GF-D8 (cell line): ENCODE results near the gene SNX9.
"Not testable (repeated sequence)": the region's sequence is repeated elsewhere in the genome, so short reads cannot be mapped to it uniquely, and the experiment has no call there.

ENCODE experiments used
- DNase-seq: peaks from one replicate; lab custom pipeline; 2025; lab: John Stamatoyannopoulos, UW

Gene SNX9

DNA sequence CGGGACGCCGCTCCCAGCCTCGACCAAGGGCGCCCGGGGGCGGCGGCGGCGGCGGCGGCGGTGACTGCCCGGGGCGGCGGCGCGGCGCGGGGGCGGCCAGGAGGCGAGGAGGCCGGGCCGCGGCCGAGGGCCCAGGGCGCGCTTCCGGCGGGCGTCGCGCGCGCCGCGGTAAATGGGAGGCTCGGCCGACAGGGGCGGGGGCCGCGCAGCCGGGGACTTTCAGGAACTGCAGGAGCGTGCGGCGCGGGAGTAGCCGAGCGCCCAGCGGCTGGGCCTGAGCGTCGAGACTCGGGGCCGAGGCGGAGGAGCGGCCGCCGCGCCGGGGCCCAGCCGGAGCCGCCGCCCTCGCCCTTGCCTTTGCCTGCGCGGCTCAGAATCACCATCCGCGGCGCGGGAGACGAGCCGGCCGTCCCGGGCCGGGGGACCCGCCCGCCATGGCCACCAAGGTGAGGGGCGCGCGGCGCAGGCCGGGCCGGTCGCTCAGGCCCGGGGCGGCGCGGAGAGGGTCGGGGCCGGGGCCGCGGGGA, at the start of gene SNX9:
SNX9 (plus strand) TSS at position 246 of the 527 bp plus-strand sequence; CDS start at position 435, 189 bp downstream.
- peak; percentile 34 for DNase-seq

DNA sequence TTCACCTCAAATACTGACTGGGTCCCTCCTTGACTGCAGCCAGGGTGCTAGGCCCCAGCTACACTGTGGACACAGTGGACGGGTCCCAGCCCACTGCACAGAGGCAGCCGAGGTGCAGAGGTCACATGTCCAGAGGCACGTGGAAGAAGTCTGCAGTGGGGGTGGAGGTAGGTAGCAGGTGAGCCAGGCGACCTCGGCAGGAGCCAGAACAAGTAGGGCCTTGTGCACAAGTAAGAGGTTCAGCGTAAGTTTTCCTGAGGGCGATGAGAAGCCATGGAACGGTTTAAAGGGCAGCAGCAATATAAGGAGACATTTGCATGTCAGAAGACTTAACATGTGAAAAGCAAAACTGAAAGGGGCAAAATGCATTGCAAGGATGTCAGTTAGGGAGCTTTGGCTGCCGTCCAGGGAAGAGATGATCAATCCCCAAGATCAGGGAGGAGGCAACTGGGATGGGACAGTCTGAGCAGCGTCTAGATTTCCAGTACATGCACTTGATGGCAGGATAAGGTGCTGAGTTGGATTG, 49.7 kb upstream of the SNX9 start:
- no peak for DNase-seq

DNA sequence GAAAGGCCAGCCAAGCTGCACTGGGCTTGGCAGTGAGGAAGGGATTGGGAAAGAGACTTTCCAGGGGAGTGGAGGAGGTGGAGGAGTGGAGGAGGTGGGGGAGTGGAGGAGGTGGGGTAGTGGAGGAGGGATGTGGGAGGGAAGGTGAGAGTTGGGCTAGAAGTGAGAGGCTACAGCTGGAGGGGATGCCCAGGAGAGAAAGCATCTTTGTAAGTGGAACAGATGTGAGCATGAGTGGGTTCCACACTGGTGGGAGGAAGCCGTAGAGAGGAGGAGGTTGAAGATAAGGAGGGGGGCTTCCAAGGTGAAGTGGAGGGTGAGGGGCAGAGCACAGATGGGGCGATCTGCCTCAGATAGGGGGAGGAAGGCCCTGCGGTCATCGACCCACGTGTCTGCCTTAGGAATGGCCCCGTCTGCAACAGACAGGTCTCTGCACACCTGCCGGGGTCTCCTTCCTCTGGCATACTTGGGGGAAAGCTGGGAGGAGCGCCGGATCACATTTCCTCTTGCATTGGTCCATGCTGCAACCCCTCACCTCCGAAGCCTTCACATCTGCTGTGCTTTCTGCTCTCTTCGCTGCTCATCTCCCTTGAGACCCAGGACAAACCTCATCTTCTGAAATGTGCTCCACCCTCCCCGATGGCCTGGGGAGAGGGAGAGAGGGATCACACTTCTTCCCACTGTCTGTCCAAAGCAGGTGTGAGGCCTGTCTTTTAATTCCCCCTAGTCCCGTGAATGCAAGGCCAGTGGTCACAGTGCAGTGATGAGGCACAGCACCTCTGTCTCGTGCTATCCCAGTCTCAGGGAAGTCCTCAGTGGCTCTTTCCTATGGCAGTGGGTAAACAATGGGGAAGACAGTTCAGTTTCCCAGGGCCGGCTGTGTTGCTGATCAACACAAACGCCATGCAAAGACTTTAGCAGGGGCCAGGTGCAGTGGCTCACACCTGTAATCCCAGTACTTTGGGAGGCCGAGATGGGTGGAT, 48.6 kb upstream of the SNX9 start:
- no peak for DNase-seq

DNA sequence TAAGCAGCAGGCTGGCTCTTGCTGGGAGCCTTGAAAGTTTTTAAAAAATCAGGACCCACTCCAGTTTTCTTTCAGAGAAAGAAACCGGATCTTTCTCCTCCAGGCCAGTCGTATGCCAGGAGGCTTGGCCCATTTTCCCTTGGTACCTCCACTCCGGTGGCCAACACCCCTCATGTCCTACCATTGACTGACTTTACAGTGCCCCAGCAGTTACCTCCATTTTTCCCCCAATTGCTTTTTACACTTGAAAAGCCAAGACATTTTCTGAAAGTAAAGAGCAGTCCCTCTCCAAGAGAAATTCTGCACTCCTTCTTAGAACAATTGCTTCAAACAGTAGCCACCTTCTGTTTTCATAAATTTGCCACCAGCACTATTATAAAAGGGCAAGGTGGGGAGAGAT, 47.7 kb upstream of the SNX9 start:
- DNase-seq = no peak

DNA sequence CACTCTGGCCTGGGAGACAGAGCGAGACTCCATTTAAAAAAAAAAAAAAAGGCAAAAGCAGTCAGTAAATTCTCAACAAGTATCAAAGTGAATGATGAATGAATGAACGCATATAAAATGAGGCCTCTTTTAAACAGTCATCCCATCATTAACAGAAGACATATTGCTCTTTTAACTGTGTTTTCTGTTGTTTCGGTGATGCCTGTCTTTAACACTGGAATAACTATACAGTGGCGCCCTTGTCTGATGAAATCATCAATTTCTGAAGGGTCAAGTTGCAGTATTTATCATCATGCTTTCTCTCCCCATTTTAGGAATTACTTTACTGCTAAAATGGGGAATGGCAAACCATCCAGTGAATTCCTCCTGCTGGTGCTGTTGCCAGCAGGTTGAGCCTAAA, 45.7 kb upstream of the SNX9 start:
- no peak for DNase-seq

DNA sequence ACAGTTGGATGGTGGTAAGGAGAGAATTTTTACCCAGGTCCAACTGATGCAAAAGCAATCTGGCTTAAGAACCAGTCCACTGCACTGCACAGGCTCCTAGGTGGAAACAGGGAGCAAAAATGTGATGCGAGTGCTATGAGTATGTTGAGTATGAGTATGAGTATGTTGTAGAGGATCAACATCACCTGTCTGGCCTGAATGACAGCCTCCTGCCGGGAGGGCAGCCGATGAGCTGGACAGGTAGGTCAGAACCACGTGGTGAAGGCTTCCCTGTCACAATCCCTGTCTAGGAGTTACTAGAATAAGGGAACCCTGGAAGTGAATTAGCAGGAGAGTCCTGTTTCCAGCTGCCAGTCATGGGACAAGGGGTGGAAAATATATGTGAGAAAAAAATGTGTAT, 44.3 kb upstream of the SNX9 start:
- no peak for DNase-seq

DNA sequence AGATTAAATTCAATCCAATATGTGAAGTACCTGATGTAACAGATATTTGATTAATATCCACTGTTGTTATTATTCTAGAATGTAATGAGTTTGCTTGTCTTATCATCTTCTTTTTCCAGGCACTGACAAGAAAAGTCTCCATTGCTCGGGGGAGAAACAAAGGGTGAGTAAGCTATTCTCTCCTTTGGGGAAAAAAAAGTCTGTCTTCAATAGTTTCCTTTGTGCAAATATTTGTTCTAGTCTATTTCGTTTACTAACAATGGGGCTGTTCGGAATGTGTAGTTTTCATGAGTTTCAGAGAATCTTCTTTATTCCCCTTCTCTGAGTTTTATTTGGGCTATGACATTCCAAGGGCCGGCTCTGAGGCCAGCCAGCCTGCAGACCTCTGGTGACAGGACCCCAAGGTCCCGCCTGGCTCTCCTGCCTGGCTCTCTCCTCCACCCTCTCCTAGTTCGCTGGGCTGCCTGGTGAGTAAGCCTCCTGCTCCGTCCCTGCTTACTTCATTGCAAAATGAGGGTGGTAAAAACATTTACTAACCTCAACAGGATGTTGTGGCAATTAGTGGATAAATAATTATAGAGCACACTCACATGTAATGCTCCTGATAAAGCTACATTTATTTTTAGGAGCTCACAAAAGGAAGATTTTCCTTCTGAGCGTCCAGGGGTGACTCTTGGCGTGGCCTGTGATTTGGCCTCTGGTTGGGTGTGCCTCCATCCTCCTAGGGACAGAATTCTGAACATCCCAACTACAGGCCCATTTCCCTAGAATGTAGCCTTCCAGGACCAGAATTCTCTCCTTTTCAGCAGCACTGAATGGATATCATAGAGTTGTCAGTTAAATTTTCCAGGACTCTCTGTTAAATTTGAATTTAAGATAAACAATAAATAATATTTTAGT, 43.1 kb upstream of the SNX9 start:
- no peak for DNase-seq

DNA sequence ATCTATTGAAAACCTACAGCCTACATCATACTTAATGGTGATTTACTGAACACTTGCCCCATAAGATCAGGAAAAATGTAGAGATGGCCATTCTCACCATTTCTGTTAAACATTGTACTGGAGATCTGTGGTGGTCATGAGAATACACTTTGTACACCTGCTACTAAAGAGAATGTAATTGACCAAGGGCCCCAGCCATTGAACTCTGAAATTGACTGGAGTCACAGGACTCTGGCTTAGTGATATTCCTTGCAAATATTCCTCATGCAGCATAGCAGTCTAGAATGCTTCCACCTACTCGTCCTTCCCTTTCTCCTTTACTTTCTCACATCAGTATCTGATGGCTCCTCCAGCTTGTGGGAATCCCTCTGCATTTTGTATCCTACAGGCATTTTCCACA, 37.4 kb upstream of the SNX9 start:
- DNase-seq = no peak

DNA sequence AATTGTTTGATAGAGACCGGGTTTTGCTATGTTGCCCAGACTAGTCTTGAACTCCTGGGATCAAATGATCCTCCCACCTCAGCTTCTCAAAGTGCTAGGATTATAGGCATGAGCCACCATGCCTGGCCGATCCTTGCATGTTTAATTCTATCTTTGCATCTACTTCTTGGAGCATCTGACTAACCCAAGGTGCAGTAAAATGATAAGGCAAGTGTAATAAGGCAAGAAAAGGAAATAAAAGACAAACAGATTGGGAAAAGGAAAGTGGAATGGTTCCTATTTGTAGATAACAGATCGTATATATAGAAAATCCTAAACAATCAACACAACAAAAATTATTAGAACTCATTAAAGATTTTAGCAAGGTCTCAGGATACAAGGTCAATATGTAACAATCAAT, 36.8 kb upstream of the SNX9 start:
- DNase-seq = no peak

DNA sequence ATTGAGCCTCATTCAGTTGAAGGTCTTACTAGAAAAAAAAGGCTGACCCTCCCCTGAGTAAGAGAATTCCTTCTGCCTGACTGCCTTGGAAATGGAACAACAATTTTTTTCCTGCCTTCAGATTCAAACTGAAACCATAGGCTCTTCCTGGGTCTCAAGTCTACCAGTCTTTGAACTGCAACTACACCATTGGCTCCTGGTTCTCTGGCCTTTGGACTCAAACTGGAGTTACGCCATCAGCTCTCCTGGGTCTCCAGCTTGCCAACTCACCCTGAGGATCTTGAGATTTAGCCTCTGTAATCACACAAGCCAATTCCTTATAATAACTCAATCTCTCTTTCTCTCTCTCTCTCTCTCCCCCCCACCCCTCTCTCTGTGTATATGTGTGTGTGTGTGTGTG, 36.0 kb upstream of the SNX9 start:
- DNase-seq = no peak

DNA sequence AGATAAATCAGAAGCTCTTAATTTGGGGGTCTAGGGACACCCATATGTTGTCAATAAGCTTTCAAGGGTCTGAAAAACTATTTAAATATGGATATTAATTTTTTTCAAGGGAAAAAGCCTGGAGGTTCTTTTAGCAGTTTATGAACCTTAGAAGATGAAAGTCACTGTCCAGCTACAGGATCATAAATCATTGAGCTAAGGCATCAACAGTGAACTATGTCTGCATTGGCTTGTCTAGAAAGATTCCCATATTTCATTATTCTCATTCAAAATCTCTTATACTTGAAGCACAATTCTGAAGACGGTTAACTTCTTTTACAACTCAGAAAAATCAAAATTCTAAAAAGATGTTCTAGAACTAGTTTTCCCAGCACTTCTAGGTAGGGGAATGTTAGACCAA, 34.9 kb upstream of the SNX9 start:
- no peak for DNase-seq

DNA sequence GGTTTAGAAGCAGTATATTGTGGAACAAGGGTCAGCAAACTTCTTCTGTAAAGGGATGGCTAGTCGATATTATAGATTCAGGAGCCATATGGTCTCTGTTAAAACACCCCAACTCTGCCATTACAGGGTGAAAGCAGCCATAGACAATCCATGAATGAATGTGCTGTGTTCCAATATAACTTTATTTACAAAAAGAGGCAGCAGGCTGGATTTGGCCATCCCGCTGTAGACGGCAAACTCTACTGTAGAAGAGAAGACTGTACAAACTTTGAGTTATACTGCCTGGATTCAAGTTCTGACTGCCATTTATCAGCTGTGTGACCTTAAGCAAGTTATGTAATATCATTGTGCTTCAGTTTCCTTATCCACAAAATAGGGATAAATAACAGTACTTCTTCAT, 33.7 kb upstream of the SNX9 start:
- DNase-seq = no peak

DNA sequence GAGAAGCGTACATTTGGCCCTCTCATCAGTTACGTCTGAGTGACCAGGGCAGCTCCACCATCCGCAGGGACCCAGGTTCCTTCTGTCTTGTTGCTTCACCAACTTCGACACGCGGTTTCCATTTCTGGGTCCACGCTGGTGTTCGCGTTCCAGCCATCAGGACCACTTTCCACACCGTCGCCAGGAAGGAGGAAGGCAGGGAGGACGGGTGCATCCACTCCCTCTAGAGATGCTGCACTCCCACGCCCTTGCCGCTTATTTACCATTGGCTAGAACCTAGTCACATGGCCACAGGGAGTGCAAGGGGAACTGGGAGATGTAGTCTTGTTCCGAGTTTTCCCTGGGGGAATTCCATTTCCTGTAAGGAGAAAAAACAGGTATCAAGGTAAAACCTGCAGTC, 33.2 kb upstream of the SNX9 start:
- DNase-seq = no peak

DNA sequence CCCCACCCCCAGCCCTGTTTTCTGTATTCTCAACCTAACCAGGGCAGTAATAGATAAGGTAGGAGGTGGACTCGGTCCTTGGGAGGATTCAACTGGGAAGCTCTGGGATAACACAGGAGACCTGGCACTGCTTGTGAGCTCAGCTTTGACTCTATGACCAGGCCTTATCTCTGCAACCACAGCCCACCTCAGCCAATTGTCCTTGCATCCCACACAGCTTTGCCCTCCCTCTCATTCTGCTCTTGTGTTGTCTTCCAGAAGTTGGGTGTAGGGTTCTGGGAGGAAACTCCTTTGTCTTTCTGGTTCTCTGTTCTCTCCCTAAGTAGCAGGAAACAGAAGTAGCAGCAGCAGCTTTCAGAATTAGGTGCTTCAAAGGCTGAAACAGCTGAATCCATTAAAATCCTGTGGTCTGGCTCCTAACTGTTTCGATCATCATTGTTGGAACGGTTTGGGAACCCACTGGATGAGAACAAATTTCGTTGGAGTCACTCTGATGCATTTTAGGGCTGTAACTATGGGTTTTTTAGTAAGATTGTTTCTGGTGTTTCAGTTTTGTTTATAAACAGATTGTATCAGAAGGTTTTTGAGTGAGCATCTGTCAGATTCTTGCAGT, 32.4 kb upstream of the SNX9 start:
- DNase-seq = no peak

DNA sequence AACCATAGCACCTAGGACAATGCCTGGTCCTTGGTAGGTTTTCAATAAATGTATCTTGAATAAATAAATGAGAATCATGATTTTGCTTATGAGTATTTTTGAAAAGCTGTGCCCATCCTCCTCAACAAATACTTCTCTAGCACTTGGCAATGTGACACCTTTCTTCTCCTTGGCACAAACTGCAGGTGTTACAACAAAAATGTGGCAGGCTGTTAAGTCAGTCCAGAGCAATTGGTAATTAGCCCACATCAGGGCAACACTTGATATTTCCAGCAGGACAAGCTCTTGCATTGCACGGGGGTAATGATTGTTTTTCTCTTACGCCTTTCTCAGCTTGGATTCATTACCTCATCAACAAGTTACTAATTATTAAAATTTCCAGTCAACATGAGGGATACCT, 31.6 kb upstream of the SNX9 start:
- no peak for DNase-seq

DNA sequence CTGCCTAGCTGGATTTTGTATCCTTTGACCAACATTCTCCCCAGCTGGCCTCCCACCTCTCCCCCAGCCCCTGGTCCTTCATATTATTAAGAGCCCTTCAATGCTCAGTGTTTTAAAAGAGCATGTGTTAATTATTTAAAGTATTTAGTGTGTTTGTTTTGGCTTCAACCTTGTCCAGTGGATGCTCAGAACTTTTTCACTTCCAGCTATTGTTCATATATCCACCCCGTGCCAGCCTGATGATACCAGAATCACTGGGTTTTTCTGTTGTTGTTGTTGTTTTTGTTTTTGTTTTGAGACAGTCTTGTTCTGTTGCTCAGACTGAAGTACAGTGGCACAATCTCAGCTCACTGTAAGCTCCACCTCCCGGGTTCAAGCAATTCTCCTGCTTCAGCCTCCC, 30.4 kb upstream of the SNX9 start:
- no peak for DNase-seq

DNA sequence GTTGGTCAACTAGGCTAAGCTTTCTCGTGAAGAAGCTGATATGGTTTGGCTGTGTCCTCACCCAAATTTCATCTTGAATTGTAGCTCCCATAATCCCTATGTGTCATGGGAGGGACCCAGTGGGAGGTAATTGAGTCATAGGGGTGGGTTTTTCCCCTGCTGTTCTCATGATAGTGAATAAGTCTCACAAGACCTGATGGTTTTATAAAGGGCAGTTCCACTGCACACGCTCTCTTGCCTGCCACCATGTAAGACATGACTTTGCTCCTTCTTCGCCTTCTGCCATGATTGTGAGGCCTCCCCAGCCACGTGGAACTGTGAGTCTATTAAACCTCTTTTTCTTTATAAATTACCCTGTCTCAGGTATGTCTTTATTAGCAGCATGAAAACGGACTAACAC, 29.0 kb upstream of the SNX9 start:
- not testable (repeated sequence) for DNase-seq

DNA sequence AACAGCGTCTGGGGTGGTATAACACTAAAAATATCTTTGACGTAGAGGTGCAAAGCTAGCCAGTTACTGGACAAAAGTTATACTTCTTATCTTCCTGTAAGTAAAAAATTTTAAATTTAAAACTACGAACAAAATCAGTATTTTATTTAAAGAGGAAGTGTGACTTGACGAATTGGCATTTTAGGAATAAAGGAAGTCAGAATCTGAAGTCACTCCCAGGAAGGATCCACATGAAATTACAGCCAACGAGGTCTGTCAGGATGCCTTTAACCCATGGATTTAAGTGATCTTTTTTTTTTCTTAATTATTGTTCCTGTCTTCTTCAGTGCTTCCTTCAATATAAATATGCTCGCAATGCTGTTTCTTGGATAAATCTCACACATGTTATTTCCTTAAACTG, 27.2 kb upstream of the SNX9 start:
- DNase-seq = no peak

DNA sequence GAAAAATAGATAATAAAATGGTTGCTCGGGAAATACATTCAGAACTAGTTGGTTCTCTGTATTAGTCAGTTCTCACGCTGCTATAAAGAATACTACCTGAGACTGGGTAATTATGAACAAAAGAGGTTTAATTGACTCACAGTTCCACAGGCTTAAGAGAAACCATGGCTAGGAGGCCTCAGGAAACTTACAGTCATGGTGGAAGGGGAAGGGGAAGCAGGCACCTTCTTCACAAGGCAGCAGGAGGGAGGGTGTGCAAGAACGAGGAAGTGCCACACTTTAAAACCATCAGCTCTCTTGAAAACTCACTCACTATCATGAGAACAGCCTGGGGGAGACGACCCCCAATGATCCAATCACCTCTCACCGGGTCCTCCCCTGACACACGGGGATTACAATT, 24.2 kb upstream of the SNX9 start:
- DNase-seq = no peak

DNA sequence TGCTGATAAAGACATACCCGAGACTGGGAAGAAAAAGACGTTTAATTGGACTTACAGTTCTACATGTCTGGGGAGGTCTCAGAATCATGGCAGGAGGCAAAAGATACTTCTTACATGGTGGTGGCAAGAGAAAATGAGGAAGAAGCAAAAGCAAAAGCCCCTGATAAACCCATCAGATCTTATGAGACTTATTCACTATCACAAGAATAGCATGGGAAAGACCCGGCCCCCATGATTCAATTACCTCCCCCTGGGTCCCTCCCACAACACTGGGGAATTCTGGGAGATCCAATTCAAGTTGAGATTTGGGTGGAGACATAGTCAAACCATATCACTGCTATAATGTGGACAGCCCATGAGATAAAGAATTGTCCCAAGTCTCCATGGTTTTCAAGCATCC, 23.5 kb upstream of the SNX9 start:
- DNase-seq = not testable (repeated sequence)

DNA sequence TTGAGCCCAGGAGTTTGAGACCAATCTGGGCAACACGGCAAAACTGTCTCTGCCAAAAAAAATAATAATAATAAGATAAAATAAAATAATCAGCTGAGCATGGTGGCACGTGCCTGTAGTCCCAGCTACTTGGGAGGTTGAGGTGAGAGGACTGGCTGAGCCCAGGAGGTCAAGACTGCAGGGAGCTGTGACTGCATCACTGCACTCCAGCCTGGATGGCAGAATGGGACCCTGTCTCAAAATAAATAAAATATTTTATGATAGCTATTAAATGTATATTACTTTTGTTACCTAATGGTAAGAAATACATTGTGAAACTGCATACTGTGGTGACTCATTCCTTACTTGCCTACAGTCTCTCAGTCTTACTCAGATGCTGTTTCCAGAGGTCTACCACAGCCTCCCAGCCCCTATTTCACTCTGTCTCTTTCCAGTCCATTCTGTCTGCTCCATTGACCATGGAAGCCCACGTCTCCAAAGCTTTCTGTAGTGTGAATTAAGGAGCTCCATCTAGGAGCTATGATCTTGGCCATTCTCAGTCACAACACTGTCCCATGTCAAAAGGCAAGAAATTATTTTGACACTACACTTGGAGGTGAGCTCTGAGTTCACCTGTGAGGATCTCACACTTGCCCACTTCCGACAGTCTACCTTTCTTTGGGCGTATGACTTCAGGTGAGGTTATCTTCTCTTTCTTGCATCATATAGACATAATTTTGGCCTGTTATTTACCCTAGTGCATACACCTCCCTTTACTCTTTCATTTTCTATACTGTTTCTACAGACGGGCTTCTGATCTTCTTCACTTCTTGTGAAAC, 22.4 kb upstream of the SNX9 start:
- no peak for DNase-seq
